ENCODE data around the gene EVPL. TPM values are rescaled to one million over a fixed set of nuclear protein-coding genes. Genes with fewer than 3 reads are reported as not detected.

EVPL gene
- total RNA-seq, 1 experiment from 2014 or later = 58.0 TPM

DNA sequence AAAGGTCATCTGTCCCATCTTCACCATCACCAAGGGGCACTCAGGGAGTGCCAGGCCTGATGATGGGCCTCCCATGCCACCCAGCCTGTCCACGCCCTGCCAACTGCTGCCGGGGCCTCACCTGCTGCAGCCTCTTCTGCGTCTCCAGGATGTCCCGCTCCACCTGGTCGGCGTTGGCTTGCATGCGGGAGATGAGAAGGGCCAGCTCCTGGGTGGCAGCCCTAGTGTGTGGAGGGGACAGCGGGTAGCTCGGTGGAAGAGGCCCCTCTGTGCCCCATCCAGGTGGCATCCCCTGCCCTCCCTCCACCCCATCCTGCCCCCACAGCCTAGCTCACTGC is 3.2 kb downstream of the EVPL start:
- H3K4me2 ChIP-seq (ENCODE audit: low read length) = no peak overlapping the region
- H3K4me1 ChIP-seq (ENCODE audit: control insufficient read depth in 1 of 2, insufficient read depth in 2 of 2, low read length in 2 of 2) = peaks cover 21 to 35% of the 10 kb centered on the region in 2 experiments
- ChIA-PET POLR2A (no interaction called here), RAD21 (ENCODE audit: low non-redundant PET in 1 of 2, low total read pairs in 2 of 2, uncharacterized antibody in 2 of 2, unreplicated experiment in 2 of 2) (interaction anchor here in 1 of 2 experiments (0.6 kb wide), 1 partner anchor 152 kb away, joined by 3 read pairs; no protein-coding TSS in a partner anchor), CTCF (no interaction called here)
- H3K9me2 ChIP-seq (ENCODE audit: insufficient read depth) = no peaks in the 10 kb centered on the region
- no TSS peak for BruUV-seq (replicated peaks)
- H3K9me3 ChIP-seq (ENCODE audit: control insufficient read depth in 1 of 2, insufficient read depth in 1 of 2, low read depth in 1 of 2, low read length in 2 of 2) = no peaks in the 10 kb centered on the region
- no peak for ATAC-seq
- H3K27ac ChIP-seq (ENCODE audit: low read depth, low read length) = peak overlapping the region; percentile 11; the same call in 1 of the 2 replicates
- intact Hi-C loops (cut with micrococcal nuclease) = no loop called here
- no peak overlapping the region for H3K4me3 ChIP-seq (replicated peaks in 1 of 2; ENCODE audit: low read depth in 1 of 2, low read length in 2 of 2)
- DNase-seq (ENCODE audit: low read depth, low spot score) = no peak
- H3K36me3 ChIP-seq (ENCODE audit: control insufficient read depth in 1 of 2, insufficient read depth in 2 of 2, low read length in 2 of 2) = peaks cover 18 to 24% of the 10 kb centered on the region in 2 experiments
- H3K9ac ChIP-seq (ENCODE audit: low read length) = no peak overlapping the region
- TF ChIP-seq, protein P1, sequence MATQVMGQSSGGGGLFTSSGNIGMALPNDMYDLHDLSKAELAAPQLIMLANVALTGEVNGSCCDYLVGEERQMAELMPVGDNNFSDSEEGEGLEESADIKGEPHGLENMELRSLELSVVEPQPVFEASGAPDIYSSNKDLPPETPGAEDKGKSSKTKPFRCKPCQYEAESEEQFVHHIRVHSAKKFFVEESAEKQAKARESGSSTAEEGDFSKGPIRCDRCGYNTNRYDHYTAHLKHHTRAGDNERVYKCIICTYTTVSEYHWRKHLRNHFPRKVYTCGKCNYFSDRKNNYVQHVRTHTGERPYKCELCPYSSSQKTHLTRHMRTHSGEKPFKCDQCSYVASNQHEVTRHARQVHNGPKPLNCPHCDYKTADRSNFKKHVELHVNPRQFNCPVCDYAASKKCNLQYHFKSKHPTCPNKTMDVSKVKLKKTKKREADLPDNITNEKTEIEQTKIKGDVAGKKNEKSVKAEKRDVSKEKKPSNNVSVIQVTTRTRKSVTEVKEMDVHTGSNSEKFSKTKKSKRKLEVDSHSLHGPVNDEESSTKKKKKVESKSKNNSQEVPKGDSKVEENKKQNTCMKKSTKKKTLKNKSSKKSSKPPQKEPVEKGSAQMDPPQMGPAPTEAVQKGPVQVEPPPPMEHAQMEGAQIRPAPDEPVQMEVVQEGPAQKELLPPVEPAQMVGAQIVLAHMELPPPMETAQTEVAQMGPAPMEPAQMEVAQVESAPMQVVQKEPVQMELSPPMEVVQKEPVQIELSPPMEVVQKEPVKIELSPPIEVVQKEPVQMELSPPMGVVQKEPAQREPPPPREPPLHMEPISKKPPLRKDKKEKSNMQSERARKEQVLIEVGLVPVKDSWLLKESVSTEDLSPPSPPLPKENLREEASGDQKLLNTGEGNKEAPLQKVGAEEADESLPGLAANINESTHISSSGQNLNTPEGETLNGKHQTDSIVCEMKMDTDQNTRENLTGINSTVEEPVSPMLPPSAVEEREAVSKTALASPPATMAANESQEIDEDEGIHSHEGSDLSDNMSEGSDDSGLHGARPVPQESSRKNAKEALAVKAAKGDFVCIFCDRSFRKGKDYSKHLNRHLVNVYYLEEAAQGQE (IDR thresholded peaks at IDR 0.05; ENCODE audit: low read depth) = no peak
- TF ChIP-seq JUND (IDR thresholded peaks at IDR 0.05) = no peak
- TF ChIP-seq SIN3A (IDR thresholded peaks at IDR 0.05; ENCODE audit: low read depth) = no peak
- TF ChIP-seq RAD21 (IDR thresholded peaks at IDR 0.05; ENCODE audit: low read depth) = no peak
- TF ChIP-seq, protein P2, sequence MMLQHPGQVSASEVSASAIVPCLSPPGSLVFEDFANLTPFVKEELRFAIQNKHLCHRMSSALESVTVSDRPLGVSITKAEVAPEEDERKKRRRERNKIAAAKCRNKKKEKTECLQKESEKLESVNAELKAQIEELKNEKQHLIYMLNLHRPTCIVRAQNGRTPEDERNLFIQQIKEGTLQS (IDR thresholded peaks at IDR 0.05) = no peak
- no peak for TF ChIP-seq SRF (IDR thresholded peaks at IDR 0.05; ENCODE audit: low read depth)
- TF ChIP-seq, protein P3, sequence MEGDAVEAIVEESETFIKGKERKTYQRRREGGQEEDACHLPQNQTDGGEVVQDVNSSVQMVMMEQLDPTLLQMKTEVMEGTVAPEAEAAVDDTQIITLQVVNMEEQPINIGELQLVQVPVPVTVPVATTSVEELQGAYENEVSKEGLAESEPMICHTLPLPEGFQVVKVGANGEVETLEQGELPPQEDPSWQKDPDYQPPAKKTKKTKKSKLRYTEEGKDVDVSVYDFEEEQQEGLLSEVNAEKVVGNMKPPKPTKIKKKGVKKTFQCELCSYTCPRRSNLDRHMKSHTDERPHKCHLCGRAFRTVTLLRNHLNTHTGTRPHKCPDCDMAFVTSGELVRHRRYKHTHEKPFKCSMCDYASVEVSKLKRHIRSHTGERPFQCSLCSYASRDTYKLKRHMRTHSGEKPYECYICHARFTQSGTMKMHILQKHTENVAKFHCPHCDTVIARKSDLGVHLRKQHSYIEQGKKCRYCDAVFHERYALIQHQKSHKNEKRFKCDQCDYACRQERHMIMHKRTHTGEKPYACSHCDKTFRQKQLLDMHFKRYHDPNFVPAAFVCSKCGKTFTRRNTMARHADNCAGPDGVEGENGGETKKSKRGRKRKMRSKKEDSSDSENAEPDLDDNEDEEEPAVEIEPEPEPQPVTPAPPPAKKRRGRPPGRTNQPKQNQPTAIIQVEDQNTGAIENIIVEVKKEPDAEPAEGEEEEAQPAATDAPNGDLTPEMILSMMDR (IDR thresholded peaks at IDR 0.05 in 2 of 3, conservative IDR thresholded peaks at IDR 0.05 in 1 of 3; ENCODE audit: borderline replicate concordance in 1 of 3, insufficient read depth in 1 of 3, low read depth in 2 of 3, low read length in 2 of 3) = no peak
- TF ChIP-seq CBX3 (IDR thresholded peaks at IDR 0.05; ENCODE audit: low read depth) = no peak
- no peak for TF ChIP-seq EZH2 (IDR thresholded peaks at IDR 0.05)
- H4K20me1 ChIP-seq (ENCODE audit: insufficient read depth) = no peaks in the 10 kb centered on the region
- H2AFZ ChIP-seq (ENCODE audit: low read depth, low read length, poor library complexity, severe bottlenecking) = no peak overlapping the region
- H3K27me3 ChIP-seq (ENCODE audit: insufficient read depth, low read length) = no peaks in the 10 kb centered on the region
- H3K79me2 ChIP-seq (ENCODE audit: insufficient read depth, low read length) = peaks cover 36% of the 10 kb centered on the region
